ELR (cell line): ENCODE results near the gene TRAF2.

Experiments
- DNase-seq: peaks from one replicate; pipeline ENCODE4 v3.0.0-alpha.2; 2015; ENCODE audit warnings: low read depth

Gene TRAF2

DNA sequence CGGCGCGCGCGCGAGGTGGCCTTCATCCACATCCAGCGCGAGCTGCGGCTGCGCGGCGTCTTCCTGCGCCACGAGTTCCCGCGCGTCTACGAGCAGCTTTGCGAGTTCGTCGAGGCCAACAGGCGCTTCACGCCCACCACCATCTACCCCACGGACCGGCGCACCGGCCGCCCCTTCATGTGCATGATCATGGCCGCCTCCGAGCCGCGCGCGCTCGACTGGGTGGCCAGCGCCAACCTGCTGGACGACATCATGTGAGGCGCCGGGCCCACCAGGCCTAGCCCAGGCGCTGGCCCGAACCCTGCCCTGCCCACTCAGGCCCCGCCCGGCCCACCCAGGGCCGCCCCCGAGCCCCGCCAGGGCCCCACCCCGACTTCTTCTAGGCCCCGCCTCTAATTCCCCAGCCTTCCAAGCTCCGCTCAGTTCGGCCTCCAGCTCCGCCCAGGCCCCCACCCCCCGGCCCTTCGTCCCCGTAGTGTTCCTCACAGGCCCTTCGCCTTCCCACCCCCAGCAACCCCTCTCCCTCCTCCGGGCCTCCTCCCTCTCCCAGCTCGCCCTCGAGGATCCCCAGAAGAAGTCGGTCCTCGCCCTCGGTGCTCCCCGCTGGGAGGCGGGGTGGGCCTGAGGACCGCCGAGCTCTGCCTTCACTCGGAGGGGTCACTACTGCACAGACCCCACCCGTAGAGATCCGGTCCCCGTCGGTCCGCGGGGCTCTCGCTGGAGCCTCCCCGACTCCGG is 39.1 kb upstream of the TRAF2 start:
- DNase-seq: peak; percentile 50

DNA sequence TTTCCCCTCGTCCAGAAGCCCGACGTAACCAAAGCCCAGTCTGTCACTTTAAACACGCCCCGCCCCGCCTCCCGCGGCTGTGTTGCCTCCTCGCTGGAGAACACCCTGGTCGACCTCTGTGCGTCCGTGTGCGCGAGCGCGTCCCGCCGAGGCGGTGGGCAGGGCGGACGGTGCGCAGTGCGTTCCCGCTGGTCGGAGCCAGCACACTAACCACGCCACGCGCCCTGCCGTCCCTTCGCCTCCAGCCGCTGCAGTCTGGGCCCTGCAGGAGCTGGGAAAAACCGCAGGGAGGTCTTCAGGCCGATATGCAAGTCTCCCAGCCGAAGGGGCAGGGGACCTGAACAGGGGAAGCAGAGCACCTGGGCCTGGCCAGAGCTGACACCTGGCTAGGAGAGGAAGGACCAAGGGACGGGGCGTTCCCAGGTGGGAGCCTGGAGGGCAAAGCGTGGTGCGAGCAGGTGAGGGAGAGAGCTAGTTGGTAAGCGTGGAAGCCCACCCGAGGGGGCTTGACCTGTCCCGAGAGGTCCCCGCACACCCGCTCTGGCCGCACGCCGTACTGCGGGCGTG is 38.4 kb upstream of the TRAF2 start:
- peak; percentile 89 for DNase-seq

DNA sequence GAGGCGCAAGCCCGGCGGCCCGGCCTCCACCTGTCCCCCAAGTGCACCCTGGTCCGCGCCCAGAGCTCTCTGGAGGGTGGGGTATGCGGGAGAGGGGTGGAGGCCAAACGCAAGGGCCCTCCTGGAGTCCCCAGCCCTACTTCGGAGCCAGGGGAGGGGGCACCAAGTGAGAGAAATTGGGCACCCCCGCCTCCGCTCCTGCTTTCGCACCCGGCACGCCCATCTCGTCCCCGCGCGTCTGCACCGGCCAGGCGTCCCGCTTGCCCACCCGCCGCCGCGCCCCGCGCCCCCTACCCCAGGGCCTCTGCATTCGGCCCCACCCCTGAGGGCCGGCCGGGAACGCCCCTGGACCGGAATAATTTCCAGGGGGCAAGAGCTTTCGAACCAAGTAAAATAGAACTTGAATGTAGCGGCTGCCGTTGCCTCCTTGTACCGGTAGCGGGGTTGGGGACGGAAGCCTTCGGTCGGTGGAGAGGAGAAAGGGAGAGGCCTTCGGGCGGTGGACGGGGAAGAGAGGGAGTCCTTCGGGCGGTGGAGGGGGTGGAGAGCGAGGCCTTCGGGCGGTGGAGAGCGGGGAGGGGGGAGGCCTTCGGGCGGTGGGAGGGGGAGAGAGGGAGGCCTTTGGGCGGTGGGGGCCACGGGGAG is 37.8 kb upstream of the TRAF2 start:
- peak; percentile 55 for DNase-seq

DNA sequence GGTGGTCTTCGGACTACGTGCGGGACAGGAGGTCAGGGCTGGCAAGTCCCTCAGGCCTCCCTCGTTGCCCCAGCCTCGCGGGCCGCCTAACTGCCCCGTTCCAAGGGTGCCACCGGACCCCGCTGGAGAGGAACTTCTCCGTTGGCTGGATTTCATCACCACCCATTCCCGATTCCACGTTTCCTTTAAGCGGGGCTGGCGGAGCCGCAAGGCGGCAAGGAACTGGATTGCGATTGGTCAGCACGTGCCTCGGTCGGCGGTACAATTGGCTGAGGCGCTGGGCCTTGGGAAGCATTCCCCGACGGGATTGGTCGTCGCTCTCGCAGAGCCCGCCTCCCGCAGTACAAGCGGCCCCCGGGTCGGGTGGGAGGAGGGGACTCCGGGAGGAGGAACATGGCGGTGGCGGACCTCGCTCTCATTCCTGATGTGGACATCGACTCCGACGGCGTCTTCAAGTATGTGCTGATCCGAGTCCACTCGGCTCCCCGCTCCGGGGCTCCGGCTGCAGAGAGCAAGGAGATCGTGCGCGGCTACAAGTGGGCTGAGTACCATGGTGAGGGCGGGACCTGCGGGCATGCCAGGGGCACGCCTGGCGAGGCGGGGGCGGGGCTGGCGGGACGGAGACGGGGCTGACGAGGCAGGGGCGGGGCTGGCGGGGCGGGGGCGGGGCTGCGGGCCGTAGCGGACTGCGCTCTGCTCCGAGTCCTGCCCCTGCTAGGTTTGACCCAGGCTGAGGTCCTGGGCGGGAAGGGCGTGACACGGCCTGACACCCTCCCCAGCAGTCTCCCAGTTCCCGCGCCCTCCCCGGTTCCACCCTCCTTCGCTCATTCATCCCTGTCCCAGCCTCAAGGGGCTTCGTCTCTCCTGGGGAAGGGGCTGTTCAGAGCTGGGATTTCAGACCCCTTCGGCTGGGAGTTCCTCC is 37.0 kb upstream of the TRAF2 start, which contains the start of gene PHPT1:
Gene PHPT1, plus strand, starts transcription at position 372 of the 922 bp plus-strand sequence. Its CDS starts 22 bp downstream, at position 394.
- DNase-seq: peak; percentile 100

DNA sequence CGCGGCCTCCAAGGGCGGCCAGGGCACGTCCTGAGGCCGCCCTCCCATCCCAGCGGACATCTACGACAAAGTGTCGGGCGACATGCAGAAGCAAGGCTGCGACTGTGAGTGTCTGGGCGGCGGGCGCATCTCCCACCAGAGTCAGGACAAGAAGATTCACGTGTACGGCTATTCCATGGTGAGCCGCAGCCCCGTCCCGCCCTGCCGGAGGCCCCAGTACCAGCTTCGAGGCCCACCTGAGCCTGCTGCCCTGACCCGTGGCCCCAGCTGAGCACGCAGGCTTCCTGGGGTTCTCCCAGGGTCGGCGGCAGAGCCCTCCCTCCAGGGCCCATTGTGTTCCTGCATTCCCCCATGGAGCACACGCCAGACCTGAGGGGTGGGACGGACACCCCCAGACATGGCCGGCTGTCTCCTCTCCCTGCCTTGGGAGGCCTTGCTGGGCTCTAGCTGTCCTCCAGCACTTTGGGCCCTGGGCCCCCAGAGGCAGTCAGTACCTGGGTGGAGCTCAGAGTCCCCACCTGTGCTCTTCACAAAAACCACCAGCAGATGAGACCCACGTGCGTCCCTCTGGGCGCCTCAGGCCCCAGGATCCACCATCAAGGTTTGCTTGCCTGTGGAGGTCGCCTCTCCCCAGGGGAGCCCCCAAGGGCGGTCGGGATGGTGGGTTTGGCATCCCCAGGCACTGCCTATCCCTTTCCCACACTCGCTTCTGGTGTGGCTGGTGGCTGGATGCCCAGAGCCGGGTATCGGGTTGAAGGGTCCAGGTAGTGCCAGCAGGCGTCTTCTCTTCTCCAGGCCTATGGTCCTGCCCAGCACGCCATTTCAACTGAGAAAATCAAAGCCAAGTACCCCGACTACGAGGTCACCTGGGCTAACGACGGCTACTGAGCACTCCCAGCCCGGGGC is 36.1 kb upstream of the TRAF2 start:
- DNase-seq: no peak

DNA sequence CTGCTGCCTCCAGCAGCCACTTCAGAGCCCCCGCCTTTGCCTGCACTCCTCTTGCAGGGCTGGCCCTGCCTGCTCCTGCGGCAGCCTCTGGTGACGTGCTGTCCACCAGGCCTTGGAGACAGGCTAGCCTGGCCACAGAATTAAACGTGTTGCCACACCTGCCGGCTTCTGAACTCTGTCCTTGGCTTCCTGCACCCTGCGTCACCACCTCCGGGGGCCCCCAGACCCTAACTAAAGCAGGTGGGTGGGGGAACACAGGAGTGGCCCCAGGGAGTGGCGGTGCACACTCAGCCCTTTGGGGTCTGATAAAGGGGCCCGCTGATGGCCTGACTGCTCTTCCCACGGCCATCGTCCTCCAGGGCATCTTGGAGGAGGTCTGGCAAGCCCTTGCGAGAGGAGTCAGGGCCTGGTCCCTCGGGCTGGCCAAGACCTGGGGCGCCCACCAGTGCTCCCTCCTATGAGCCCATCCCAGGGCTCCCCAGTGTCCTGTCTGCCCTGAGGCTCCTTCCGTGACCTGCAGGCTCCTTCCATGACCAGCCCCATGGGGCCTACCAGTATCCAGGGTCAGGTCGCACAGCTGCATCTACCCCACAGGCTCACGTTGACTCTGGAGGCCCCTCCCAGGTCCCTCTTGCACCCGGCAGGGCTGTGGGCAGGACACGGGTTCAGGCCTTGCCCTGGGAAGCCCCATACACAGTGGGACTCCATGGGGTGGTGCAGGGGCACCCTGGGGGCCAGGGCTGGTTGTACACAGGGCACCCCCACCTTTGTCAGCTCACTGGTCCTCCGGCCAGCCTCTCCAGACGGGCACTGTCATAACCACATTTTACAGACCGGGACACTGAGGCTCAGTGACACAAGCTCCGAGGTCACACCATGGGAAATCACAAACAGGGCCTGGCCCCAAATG is 35.2 kb upstream of the TRAF2 start:
- DNase-seq: no peak

DNA sequence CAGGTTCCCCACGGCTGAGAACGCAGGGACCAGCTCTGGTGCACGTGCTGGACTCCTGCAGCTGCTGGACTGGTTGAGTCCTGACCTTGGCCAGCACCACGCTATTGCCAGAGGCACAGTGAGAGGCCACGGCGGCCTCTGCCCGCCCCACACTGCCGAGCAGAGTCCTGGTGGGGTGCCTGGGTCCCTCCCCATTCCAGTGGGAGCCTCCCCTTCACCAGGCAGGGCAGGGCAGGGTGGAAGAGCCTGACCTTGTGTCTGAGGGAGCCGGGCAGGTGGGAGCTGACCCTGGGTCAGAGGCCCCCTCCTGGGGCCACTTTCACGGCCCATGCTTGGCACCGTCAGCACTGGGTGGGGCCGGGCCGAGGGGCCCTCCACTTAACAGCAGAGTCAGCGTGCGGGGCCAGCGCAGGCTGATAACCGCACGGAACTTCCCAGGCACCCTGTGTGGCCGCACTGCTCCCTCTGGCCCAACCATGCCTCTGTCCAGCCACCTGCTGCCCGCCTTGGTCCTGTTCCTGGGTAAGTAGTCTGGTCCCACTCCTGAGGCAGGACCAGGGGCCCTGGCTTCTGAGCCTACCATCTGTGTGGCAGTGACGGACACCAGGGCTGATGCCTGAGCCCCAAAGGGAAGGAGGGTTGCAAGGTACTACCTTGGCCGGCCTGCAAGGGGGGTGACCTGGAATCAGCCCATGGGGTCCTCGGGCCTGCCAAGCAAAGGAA is 34.2 kb upstream of the TRAF2 start, which contains the start of gene MAMDC4:
Gene MAMDC4, plus strand, starts transcription at position 406 of the 723 bp plus-strand sequence. Its CDS starts 71 bp downstream, at position 477.
- no peak for DNase-seq

DNA sequence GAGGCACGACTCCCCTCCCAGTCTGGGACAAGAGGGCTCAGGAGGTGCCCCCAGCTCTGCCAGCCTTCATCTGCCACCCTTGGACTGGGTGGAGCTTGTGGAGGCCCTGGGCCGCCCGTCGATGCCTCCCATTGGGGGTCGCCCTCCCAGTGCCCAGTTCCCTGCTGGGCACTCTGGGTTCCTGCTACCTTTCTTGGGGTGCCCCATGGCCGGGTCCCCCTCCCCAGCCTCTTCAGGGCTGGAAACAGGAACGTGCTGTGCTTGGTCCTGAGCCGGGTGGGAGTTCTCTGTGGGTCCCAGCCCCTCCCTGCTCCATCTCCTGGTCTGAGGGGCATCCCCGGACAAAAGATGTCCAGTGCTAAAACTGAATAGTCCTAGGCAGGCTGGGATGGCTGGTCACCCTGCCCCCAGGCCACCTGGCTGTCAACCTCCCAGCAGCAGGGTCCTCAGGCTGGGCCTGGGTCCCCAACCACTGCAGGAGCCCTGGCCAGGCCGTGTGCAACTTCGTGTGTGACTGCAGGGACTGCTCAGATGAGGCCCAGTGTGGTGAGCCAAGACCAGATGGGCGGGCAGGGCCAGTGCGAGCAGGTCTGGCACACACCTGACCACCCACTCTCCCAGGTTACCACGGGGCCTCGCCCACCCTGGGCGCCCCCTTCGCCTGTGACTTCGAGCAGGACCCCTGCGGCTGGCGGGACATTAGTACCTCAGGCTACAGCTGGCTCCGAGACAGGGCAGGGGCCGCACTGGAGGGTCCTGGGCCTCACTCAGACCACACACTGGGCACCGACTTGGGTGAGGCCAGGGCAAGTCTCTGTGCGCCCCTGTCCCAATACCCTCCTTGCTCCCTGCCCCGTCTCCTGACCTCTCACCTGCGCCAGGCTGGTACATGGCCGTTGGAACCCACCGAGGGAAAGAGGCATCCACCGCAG is 33.4 kb upstream of the TRAF2 start:
- DNase-seq: no peak

DNA sequence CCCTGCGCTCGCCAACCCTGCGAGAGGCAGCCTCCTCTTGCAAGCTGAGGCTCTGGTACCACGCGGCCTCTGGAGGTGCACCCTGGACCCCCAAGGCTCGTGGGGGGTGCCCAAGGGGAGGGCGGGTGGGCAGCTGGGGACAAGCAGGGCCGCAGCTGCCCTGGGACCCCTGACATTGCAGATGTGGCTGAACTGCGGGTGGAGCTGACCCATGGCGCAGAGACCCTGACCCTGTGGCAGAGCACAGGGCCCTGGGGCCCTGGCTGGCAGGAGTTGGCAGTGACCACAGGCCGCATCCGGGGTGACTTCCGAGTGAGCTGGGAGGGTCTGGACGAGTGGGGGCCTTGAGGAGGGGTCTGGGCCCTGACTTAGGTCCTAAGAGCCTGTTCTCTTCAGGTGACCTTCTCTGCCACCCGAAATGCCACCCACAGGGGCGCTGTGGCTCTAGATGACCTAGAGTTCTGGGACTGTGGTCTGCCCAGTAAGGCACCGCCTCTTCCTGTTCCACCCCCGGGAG is 32.7 kb upstream of the TRAF2 start:
- no peak for DNase-seq

DNA sequence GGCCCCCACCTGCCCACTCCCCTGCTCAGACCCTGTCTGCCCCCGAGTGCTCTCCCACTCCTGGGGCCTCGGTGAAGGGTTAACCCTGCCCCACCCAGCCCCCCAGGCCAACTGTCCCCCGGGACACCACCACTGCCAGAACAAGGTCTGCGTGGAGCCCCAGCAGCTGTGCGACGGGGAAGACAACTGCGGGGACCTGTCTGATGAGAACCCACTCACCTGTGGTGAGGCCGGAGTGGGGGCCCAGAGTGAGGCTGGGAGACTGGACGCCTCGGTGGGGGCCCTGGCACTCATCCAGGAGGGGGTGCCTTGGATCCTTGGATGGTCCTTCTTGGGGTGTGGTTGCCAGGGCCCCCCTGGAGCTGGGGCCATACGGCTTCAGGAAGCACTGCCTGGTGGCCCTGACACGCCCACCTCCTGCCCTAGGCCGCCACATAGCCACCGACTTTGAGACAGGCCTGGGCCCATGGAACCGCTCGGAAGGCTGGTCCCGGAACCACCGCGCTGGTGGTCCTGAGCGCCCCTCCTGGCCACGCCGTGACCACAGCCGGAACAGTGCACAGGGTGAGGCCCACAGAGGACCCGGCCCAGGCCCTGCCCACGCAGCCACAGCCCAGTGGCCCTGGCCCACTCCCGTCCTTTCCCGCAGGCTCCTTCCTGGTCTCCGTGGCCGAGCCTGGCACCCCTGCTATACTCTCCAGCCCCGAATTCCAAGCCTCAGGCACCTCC is 32.0 kb upstream of the TRAF2 start:
- no peak for DNase-seq

DNA sequence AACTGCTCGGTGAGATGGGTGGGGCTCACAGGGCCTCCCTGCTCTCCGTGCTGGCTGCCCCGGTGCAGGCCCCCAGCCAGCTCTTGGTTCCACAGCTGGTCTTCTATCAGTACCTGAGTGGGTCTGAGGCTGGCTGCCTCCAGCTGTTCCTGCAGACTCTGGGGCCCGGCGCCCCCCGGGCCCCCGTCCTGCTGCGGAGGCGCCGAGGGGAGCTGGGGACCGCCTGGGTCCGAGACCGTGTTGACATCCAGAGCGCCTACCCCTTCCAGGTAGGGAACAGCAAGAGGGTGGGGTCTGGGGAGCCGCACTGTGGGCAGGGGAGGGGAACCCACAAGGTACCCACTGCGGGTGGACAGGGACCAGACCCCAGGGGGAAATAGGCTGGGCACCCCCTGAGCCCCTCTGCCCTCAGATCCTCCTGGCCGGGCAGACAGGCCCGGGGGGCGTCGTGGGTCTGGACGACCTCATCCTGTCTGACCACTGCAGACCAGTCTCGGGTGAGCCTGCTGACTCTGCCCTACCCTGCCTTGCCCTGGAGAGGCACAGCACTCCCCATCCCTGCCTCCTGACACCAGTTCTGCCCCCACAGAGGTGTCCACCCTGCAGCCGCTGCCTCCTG is 31.4 kb upstream of the TRAF2 start:
- no peak for DNase-seq

DNA sequence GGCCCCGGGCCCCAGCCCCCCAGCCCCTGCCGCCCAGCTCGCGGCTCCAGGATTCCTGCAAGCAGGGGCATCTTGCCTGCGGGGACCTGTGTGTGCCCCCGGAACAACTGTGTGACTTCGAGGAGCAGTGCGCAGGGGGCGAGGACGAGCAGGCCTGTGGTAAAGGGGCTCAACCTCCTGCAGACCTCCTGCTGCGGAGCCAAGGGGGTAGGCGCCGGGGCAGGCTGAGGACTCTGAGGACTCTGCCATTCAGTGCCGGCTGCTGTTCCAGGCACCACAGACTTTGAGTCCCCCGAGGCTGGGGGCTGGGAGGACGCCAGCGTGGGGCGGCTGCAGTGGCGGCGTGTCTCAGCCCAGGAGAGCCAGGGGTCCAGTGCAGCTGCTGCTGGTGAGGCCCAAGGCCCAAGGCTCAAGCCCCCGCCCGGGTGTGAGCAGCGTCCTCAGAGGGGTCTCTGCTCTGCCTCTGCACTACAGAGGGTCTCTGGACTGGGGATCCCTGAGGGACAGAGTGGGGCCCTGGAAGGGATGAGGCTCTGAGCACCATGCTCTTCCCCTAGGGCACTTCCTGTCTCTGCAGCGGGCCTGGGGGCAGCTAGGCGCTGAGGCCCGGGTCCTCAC is 30.7 kb upstream of the TRAF2 start:
- DNase-seq: no peak

DNA sequence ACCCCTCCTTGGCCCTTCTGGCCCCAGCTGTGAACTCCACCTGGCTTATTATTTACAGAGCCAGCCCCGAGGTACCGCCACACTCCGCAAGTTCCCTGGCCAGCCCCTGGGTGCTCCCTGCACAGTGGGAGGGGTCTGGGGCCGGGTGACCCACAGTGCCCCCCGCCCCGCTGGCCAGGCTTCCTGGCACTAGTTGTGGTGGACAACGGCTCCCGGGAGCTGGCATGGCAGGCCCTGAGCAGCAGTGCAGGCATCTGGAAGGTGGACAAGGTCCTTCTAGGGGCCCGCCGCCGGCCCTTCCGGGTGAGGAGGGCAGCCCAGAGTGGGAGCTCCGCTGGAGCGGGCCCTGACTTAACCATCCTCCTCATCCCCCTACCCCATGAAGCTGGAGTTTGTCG is 30.2 kb upstream of the TRAF2 start:
- DNase-seq: no peak

DNA sequence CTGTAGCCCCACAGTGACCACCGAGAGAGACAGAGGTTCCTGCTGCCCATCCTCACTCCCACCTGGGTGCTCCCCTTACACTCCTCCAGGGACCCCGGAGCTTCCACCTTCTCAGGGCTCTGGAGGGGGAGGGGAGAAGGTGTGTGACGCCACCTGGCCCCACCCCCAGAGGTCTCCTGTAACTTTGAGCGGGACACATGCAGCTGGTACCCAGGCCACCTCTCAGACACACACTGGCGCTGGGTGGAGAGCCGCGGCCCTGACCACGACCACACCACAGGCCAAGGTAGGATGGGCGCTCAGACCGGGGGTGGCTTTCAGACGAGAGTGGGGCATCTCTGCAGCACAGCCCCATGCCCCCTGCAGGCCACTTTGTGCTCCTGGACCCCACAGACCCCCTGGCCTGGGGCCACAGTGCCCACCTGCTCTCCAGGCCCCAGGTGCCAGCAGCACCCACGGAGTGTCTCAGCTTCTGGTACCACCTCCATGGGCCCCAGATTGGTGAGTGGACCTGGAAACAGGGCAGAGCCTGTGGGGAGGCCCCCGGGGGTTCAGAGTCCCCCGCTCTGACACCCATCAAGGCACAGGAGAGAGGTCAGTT is 29.7 kb upstream of the TRAF2 start:
- DNase-seq: no peak

DNA sequence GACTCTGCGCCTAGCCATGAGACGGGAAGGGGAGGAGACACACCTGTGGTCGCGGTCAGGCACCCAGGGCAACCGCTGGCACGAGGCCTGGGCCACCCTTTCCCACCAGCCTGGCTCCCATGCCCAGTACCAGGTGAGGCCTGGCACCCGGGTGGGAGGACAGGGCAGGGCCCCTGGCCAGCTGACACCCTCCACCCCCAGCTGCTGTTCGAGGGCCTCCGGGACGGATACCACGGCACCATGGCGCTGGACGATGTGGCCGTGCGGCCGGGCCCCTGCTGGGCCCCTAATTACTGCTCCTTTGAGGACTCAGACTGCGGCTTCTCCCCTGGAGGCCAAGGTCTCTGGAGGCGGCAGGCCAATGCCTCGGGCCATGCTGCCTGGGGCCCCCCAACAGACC is 29.1 kb upstream of the TRAF2 start:
- no peak for DNase-seq
